Liver (tissue), 9 donors: ENCODE measurements around the gene C16orf89. TPM values are rescaled to one million over a fixed set of nuclear protein-coding genes. Genes with fewer than 3 reads are reported as not detected.

Experiments used
- DNase-seq: peaks from one replicate; pipeline ENCODE4 v3.0.0-alpha.2; 2017; ENCODE audit warnings: low spot score
- H3K27ac ChIP-seq, 2 donors: one replicate each; pipeline ENCODE4 v1.7.0; 2013; ENCODE audit warnings: inconsistent platforms in 2 of 2, low read length in 2 of 2, control low read depth in 1 of 2, low read depth in 1 of 2, mild to moderate bottlenecking in 1 of 2
- H3K27me3 ChIP-seq, 4 donors: one replicate each; pipeline versions ENCODE4 v1.6.1 to v1.7.0; 2013; ENCODE audit warnings: low read length in 3 of 4, inconsistent platforms in 1 of 4, mild to moderate bottlenecking in 1 of 4, moderate library complexity in 1 of 4; ENCODE audit not compliant: control insufficient read depth in 4 of 4, insufficient read depth in 4 of 4
- H3K36me3 ChIP-seq, 4 donors: one replicate each; pipeline versions ENCODE4 v1.6.1 to v1.7.0; 2013; ENCODE audit warnings: low read length in 3 of 4, mild to moderate bottlenecking in 3 of 4, low read depth in 1 of 4, moderate library complexity in 1 of 4; ENCODE audit not compliant: control insufficient read depth in 4 of 4, insufficient read depth in 3 of 4
- H3K4me1 ChIP-seq, 4 donors: one replicate each; pipeline versions ENCODE4 v1.6.1 to v1.7.0; 2013; ENCODE audit warnings: low read length in 3 of 4, mild to moderate bottlenecking in 3 of 4, moderate library complexity in 1 of 4; ENCODE audit not compliant: control insufficient read depth in 4 of 4, insufficient read depth in 4 of 4
- H3K4me3 ChIP-seq, 3 donors: one replicate each; pipeline versions ENCODE4 v1.6.1 to v1.7.0; 2013; ENCODE audit warnings: low read length in 3 of 3, control low read depth in 1 of 3, low read depth in 1 of 3, mild to moderate bottlenecking in 1 of 3
- H3K9ac ChIP-seq, 2 donors: one replicate each; pipeline ENCODE4 v1.7.0; 2013; ENCODE audit warnings: low read length in 2 of 2, mild to moderate bottlenecking in 2 of 2, moderate library complexity in 2 of 2, control low read depth in 1 of 2, low read depth in 1 of 2
- H3K9me3 ChIP-seq, 4 donors: one replicate each; pipeline versions ENCODE4 v1.6.1 to v1.7.0; 2013; ENCODE audit warnings: low read length in 3 of 4; ENCODE audit not compliant: control insufficient read depth in 4 of 4
- EGR1 ChIP-seq, 2 donors: IDR thresholded peaks; 2 replicates each; pipeline ENCODE4 v1.6.1; 2016 to 2018; ENCODE audit warnings: antibody characterized with exemption in 2 of 2, low read depth in 2 of 2
- FOXA1 ChIP-seq: IDR thresholded peaks from 2 replicates; pipeline ENCODE4 v1.6.1; 2016; ENCODE audit warnings: antibody characterized with exemption
- FOXA2 ChIP-seq: IDR thresholded peaks from 2 replicates; pipeline ENCODE4 v1.6.1; 2016; ENCODE audit warnings: antibody characterized with exemption
- GABPA ChIP-seq, 2 donors: IDR thresholded peaks in 1 of 2; conservative IDR thresholded peaks in 1 of 2; 2 replicates each; pipeline ENCODE4 v1.6.1; 2016; ENCODE audit warnings: antibody characterized with exemption in 2 of 2, mild to moderate bottlenecking in 1 of 2, moderate library complexity in 1 of 2
- HNF4A ChIP-seq, 2 donors: conservative IDR thresholded peaks; 2 replicates each; pipeline ENCODE4 v1.6.1; 2016; ENCODE audit warnings: antibody characterized with exemption in 2 of 2, mild to moderate bottlenecking in 2 of 2
- HNF4G ChIP-seq: IDR thresholded peaks from 2 replicates; pipeline ENCODE4 v1.6.1; 2016; ENCODE audit warnings: antibody characterized with exemption
- NR2F2 ChIP-seq: IDR thresholded peaks from 2 replicates; pipeline ENCODE4 v1.6.1; 2016; ENCODE audit warnings: antibody characterized with exemption
- RAD21 ChIP-seq, 2 donors: IDR thresholded peaks; 2 replicates each; pipeline ENCODE4 v1.6.1; 2016; ENCODE audit warnings: antibody characterized with exemption in 2 of 2, mild to moderate bottlenecking in 2 of 2
- RXRA ChIP-seq, 2 donors: IDR thresholded peaks; 2 replicates each; pipeline ENCODE4 v1.6.1; 2017 to 2018; ENCODE audit warnings: antibody characterized with exemption in 2 of 2, mild to moderate bottlenecking in 1 of 2
- SP1 ChIP-seq: IDR thresholded peaks from 2 replicates; pipeline ENCODE4 v1.6.1; 2018; ENCODE audit warnings: antibody characterized with exemption, mild to moderate bottlenecking
- TAF1 ChIP-seq: conservative IDR thresholded peaks from 2 replicates; pipeline ENCODE4 v1.6.1; 2016; ENCODE audit warnings: antibody characterized with exemption, mild to moderate bottlenecking
- YY1 ChIP-seq: IDR thresholded peaks from 2 replicates; pipeline ENCODE4 v1.6.1; 2016; ENCODE audit warnings: antibody characterized with exemption, mild to moderate bottlenecking
- WGBS: extraction: QIAGEN DNeasy Blood & Tissue Kit; methylation state at CpG from one replicate; pipeline ENCODE4 v1.1.7; 2013; 5-methylcytosine and 5-hydroxymethylcytosine counted together
- polyA plus RNA-seq, 2 donors: library from polyadenylated mRNA; stranded (reverse) in 1 of 2; unstranded in 1 of 2; fragments of 200-250 nt in 1 of 2; fragments of >200 nt in 1 of 2; fragmentation: Nextera tagmentation in 1 of 2; extraction: Ambion mirVana in 1 of 2; gene quantifications; one replicate each; pipeline versions ENCODE4 v1.2.1 to v1.2.3, GENCODE V29; 2013 to 2015
- total RNA-seq, 2 donors: library from RNA; depleted of rRNA; stranded (reverse); fragments of >200 nt; gene quantifications; one replicate each; pipeline ENCODE4 v1.2.3, GENCODE V29; 2014
- TF ChIP-seq, protein P1 (sequence below): IDR thresholded peaks from 2 replicates; pipeline ENCODE4 v1.6.1; 2016; ENCODE audit warnings: antibody characterized with exemption, mild to moderate bottlenecking
- TF ChIP-seq, protein P2 (sequence below): IDR thresholded peaks from 2 replicates; pipeline ENCODE4 v1.6.1; 2016; ENCODE audit warnings: antibody characterized with exemption
- TF ChIP-seq, protein P3 (sequence below): IDR thresholded peaks from 2 replicates; pipeline ENCODE4 v1.6.1; 2016; ENCODE audit warnings: antibody characterized with exemption
- donor health status: healthy.
- donor health status: healthy.
- donor health status: healthy.
- donor health status: healthy.
- donor health status: healthy.

Gene C16orf89
- total and polyA plus RNA-seq, 4 donors: 0.25 to 0.61 TPM; not detected in 2

GRCh38 chr16:5069048-5069447, 3.3 kb upstream of the C16orf89 start:
- TF ChIP-seq EGR1 (IDR thresholded peaks at IDR 0.05; ENCODE audit: low read depth in 2 of 2) (no peak), NR2F2 (no peak), GABPA (IDR thresholded peaks at IDR 0.05 in 1 of 2, conservative IDR thresholded peaks at IDR 0.05 in 1 of 2) (no peak), FOXA1 (no peak), RXRA (IDR thresholded peaks at IDR 0.05) (no peak), RAD21 (IDR thresholded peaks at IDR 0.05) (no peak), TAF1 (no peak), HNF4A (conservative IDR thresholded peaks at IDR 0.05) (no peak), HNF4G (no peak)
- TF ChIP-seq, protein P1, sequence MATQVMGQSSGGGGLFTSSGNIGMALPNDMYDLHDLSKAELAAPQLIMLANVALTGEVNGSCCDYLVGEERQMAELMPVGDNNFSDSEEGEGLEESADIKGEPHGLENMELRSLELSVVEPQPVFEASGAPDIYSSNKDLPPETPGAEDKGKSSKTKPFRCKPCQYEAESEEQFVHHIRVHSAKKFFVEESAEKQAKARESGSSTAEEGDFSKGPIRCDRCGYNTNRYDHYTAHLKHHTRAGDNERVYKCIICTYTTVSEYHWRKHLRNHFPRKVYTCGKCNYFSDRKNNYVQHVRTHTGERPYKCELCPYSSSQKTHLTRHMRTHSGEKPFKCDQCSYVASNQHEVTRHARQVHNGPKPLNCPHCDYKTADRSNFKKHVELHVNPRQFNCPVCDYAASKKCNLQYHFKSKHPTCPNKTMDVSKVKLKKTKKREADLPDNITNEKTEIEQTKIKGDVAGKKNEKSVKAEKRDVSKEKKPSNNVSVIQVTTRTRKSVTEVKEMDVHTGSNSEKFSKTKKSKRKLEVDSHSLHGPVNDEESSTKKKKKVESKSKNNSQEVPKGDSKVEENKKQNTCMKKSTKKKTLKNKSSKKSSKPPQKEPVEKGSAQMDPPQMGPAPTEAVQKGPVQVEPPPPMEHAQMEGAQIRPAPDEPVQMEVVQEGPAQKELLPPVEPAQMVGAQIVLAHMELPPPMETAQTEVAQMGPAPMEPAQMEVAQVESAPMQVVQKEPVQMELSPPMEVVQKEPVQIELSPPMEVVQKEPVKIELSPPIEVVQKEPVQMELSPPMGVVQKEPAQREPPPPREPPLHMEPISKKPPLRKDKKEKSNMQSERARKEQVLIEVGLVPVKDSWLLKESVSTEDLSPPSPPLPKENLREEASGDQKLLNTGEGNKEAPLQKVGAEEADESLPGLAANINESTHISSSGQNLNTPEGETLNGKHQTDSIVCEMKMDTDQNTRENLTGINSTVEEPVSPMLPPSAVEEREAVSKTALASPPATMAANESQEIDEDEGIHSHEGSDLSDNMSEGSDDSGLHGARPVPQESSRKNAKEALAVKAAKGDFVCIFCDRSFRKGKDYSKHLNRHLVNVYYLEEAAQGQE: no peak
- TF ChIP-seq, protein P2, sequence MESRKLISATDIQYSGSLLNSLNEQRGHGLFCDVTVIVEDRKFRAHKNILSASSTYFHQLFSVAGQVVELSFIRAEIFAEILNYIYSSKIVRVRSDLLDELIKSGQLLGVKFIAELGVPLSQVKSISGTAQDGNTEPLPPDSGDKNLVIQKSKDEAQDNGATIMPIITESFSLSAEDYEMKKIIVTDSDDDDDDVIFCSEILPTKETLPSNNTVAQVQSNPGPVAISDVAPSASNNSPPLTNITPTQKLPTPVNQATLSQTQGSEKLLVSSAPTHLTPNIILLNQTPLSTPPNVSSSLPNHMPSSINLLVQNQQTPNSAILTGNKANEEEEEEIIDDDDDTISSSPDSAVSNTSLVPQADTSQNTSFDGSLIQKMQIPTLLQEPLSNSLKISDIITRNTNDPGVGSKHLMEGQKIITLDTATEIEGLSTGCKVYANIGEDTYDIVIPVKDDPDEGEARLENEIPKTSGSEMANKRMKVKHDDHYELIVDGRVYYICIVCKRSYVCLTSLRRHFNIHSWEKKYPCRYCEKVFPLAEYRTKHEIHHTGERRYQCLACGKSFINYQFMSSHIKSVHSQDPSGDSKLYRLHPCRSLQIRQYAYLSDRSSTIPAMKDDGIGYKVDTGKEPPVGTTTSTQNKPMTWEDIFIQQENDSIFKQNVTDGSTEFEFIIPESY: no peak
- no peak overlapping the region for H3K27ac ChIP-seq
- H3K9me3 ChIP-seq: no peaks in the 10 kb centered on the region
- WGBS: 89% methylated on average over 9 of the region's 9 CpGs
- H3K4me1 ChIP-seq: peaks cover 1 to 19% (median 8%) of the 10 kb centered on the region in 4 donors
- H3K9ac ChIP-seq: no peak overlapping the region
- no peak for DNase-seq
- H3K27me3 ChIP-seq: no peaks in the 10 kb centered on the region
- no peak overlapping the region for H3K4me3 ChIP-seq
- H3K36me3 ChIP-seq: no peaks in the 10 kb centered on the region

DNA sequence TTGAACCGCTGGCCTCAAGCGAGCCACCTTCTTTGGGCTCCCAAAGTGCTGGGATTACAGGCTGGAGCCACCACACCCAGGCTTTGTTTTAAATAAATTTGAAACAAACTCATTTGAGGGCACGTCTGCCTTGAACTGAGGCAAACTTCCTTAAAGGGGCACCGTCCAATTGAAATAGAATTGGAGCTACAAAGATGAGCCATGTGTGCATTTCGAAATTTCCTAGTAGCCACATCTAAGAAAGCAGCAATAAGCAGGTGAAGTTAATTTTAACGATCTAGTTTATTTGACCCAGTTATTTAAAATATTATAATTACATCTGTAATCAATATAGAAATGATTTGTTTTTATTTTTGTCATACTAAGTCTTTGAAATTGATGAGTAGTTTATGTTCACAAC, 755 bp upstream of the C16orf89 start:
- WGBS: 81% methylated on average over 6 of the region's 6 CpGs
- Histone ChIP-seq H3K4me3 (no peak overlapping the region), H3K36me3 (no peaks in the 10 kb centered on the region), H3K9me3 (no peaks in the 10 kb centered on the region), H3K9ac (no peak overlapping the region), H3K4me1 (peaks cover 0 to 4% (median under 1%) of the 10 kb centered on the region in 4 donors), H3K27ac (no peak overlapping the region), H3K27me3 (no peaks in the 10 kb centered on the region)
- DNase-seq: no peak
- TF ChIP-seq, protein P1: no peak
- TF ChIP-seq FOXA1 (no peak), SP1 (no peak), HNF4G (no peak), NR2F2 (no peak), YY1 (no peak), TAF1 (no peak), FOXA2 (no peak)
- TF ChIP-seq, protein P2: no peak
- TF ChIP-seq, protein P3, sequence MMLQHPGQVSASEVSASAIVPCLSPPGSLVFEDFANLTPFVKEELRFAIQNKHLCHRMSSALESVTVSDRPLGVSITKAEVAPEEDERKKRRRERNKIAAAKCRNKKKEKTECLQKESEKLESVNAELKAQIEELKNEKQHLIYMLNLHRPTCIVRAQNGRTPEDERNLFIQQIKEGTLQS: no peak
